ENCODE data around the gene CDH13.

- no peak for TF ChIP-seq REST (IDR thresholded peaks at IDR 0.05; ENCODE audit: unreplicated experiment)
- no peak for TF ChIP-seq EZH2 (IDR thresholded peaks at IDR 0.05; ENCODE audit: low read depth, unreplicated experiment)
- no peak for TF ChIP-seq CTCF (conservative IDR thresholded peaks at IDR 0.05; ENCODE audit: low read depth in 2 of 2)
- no peak for TF ChIP-seq ZNF331 (CRISPR knock-in tag; IDR thresholded peaks at IDR 0.05; ENCODE audit: low read depth)
- no peak for TF ChIP-seq JUNB (IDR thresholded peaks at IDR 0.05; ENCODE audit: unreplicated experiment)
- TF ChIP-seq EZH2phosphoT487 (IDR thresholded peaks at IDR 0.05; ENCODE audit: unreplicated experiment), result no peak
- TF ChIP-seq ETS1 (IDR thresholded peaks at IDR 0.05), result no peak
- TF ChIP-seq POLR2AphosphoS5 (IDR thresholded peaks at IDR 0.05; ENCODE audit: low read depth), result no peak
- TF ChIP-seq CREB1 (CRISPR knock-in tag; IDR thresholded peaks at IDR 0.05; ENCODE audit: low read depth), result no peak
- TF ChIP-seq ZNF114 (CRISPR knock-in tag; IDR thresholded peaks at IDR 0.05), result no peak
- TF ChIP-seq STAT1 (IDR thresholded peaks at IDR 0.05; ENCODE audit: unreplicated experiment), result no peak
- TF ChIP-seq ZNF462 (CRISPR knock-in tag; IDR thresholded peaks at IDR 0.05), result no peak
These were observed 17.6 kb upstream of the CDH13 start for GRCh38 chr16:82609140-82609539.

Data from GM23338 (cell line).